DMS 273 (cell line): Measurements from ENCODE around the gene MED16.

Experiments used
- DNase-seq: peaks from one replicate; lab custom pipeline; 2025; ENCODE audit not compliant: unreplicated experiment; lab: John Stamatoyannopoulos, UW

The MED16 gene

GRCh38 chr19:872266-872951 lies 20.6 kb downstream of the MED16 start:
- peak; percentile 64 for DNase-seq

GRCh38 chr19:871446-872265 lies 21.3 kb downstream of the MED16 start:
- DNase-seq: no peak

- peak; percentile 96 for DNase-seq
These were observed 22.0 kb downstream of the MED16 start for GRCh38 chr19:870963-871401.

- no peak for DNase-seq
These were observed 22.7 kb downstream of the MED16 start for GRCh38 chr19:870314-870713.

- peak; percentile 41 for DNase-seq
These were observed 23.5 kb downstream of the MED16 start for GRCh38 chr19:869245-870177.

- no peak for DNase-seq
These were observed 24.3 kb downstream of the MED16 start for GRCh38 chr19:868458-869244.

- no peak for DNase-seq
These were observed 25.0 kb downstream of the MED16 start for GRCh38 chr19:867855-868457.

- no peak for DNase-seq
These were observed 25.6 kb downstream of the MED16 start for GRCh38 chr19:867301-867793.

- DNase-seq: no peak
These were observed 26.2 kb downstream of the MED16 start for GRCh38 chr19:866769-867300.

- no peak for DNase-seq
These were observed 29.7 kb downstream of the MED16 start for GRCh38 chr19:863315-863620.

- peak; percentile 71 for DNase-seq
These were observed 30.2 kb downstream of the MED16 start for GRCh38 chr19:862581-863314.

GRCh38 chr19:861756-862580 lies 31.0 kb downstream of the MED16 start:
- peak; percentile 78 for DNase-seq

- DNase-seq: no peak
These were observed 31.7 kb downstream of the MED16 start for GRCh38 chr19:861141-861755.

- DNase-seq: no peak
These were observed 33.8 kb downstream of the MED16 start, which contains the start of gene CFD for GRCh38 chr19:858868-859843. CFD (plus strand) TSS chr19:859664; CDS start chr19:859690, 26 bp downstream.

GRCh38 chr19:858284-858683 lies 34.7 kb downstream of the MED16 start:
- no peak for DNase-seq

- no peak for DNase-seq
These were observed 37.3 kb downstream of the MED16 start for GRCh38 chr19:855566-856120.
